IPS-18a (cell line): Measurements from ENCODE around the gene DMRT1.

Experiments used
- H3K27ac ChIP-seq: one replicate; pipeline ENCODE4 v1.5.1; 2013; ENCODE audit warnings: low read length
- H3K27me3 ChIP-seq: one replicate; pipeline ENCODE4 v1.6.1; 2013; ENCODE audit warnings: mild to moderate bottlenecking, low read length; ENCODE audit not compliant: control insufficient read depth, insufficient read depth
- H3K36me3 ChIP-seq: one replicate; pipeline ENCODE4 v1.6.1; 2013; ENCODE audit warnings: low read depth, low read length; ENCODE audit not compliant: control insufficient read depth
- H3K4me1 ChIP-seq: one replicate; pipeline ENCODE4 v1.6.1; 2013; ENCODE audit warnings: low read depth, low read length; ENCODE audit not compliant: control insufficient read depth
- H3K4me3 ChIP-seq: one replicate; pipeline ENCODE4 v1.5.1; 2013; ENCODE audit warnings: low read length
- H3K9ac ChIP-seq: one replicate; pipeline ENCODE4 v1.6.1; 2013; ENCODE audit warnings: mild to moderate bottlenecking, low read length, moderate library complexity
- H3K9me3 ChIP-seq: one replicate; pipeline ENCODE4 v1.6.1; 2013; ENCODE audit warnings: low read depth, low read length; ENCODE audit not compliant: control insufficient read depth

Gene DMRT1

GRCh38 chr9:1014640-1015039 lies 173.1 kb downstream of the DMRT1 start:
- no peak overlapping the region for H3K27ac ChIP-seq
- no peak overlapping the region for H3K9ac ChIP-seq
- no peak overlapping the region for H3K4me3 ChIP-seq
- H3K9me3 ChIP-seq = no peaks in the 10 kb centered on the region
- H3K27me3 ChIP-seq = peaks cover 11% of the 10 kb centered on the region
- peaks cover 3% of the 10 kb centered on the region for H3K4me1 ChIP-seq
- no peaks in the 10 kb centered on the region for H3K36me3 ChIP-seq

GRCh38 chr9:1018121-1018520 lies 176.6 kb downstream of the DMRT1 start:
- peaks cover 11% of the 10 kb centered on the region for H3K27me3 ChIP-seq
- no peaks in the 10 kb centered on the region for H3K36me3 ChIP-seq
- H3K4me1 ChIP-seq = no peaks in the 10 kb centered on the region
- H3K27ac ChIP-seq = no peak overlapping the region
- no peak overlapping the region for H3K9ac ChIP-seq
- H3K4me3 ChIP-seq = no peak overlapping the region
- peaks cover 4% of the 10 kb centered on the region for H3K9me3 ChIP-seq
